ENCODE data around the gene MRPS6. TPM values are rescaled to one million over a fixed set of nuclear protein-coding genes. Genes with fewer than 3 reads are reported as not detected.

MRPS6 gene
- total and polyA plus RNA-seq, 2 of the 4 experiments (the other 2 are of a cell fraction), result 7.5 to 35.1 TPM

DNA sequence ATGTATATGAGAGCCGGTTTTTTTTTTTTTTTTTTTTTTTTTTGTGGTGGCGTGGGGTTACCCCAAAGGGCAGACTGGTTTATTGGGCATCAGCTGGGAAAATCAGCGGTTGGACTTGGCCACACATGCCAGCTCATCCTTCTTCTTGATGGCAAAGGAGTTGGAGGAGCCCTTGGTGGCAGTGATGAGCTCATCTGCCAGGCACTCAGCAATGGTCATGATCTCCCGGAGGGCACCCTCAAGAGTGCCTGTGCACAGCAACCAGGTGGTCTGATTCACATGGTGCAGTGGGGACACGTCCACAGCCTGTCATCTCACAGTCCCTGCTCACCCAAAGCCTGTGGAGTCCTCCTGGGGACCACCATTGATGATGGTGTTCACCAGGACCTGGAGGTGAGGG is 62.0 kb downstream of the MRPS6 start:
- no TSS peak for BruUV-seq (replicated peaks)
- H3K36me3 ChIP-seq (ENCODE audit: control insufficient read depth, insufficient read depth, low read length), result peaks cover 7% of the 10 kb centered on the region
- peaks cover 11% of the 10 kb centered on the region for H3K4me1 ChIP-seq (ENCODE audit: control insufficient read depth, insufficient read depth, low read length)
- H4K91ac ChIP-seq (ENCODE audit: insufficient read depth, low read depth, low read length), result no peak overlapping the region
- H3K18ac ChIP-seq (ENCODE audit: low read depth, low read length), result no peak overlapping the region
- DNase-seq (no peak), ATAC-seq (ENCODE audit: low read depth) (no peak)
- intact Hi-C loops (cut with micrococcal nuclease) (no loop called here), in situ Hi-C loops (cut with MboI; ENCODE audit: low sequenced_read_pairs) (no loop called here), dilution Hi-C loops (cut with HindIII; ENCODE audit: low sequenced_read_pairs, unreplicated experiment) (no loop called here)
- no peak overlapping the region for H3K9ac ChIP-seq (ENCODE audit: low read depth, low read length)
- no peaks in the 10 kb centered on the region for H3K9me3 ChIP-seq (ENCODE audit: control insufficient read depth, insufficient read depth, low read length)
- 100% methylated on average over 1 of the region's 5 CpGs; no CpG with 5 or more reads in 1 of the 2 experiments for WGBS, 2 experiments (ENCODE audit: extremely low coverage in 2 of 2, insufficient read length in 1 of 2)
- no peak overlapping the region for H2AK9ac ChIP-seq (replicated peaks; ENCODE audit: low read depth, low read length, poor library complexity)
- H3K4me3 ChIP-seq (ENCODE audit: insufficient read depth, low read depth, low read length), result no peak overlapping the region
- H3K4me2 ChIP-seq (ENCODE audit: low read depth, low read length), result no peak overlapping the region
- H3K9me1 ChIP-seq (ENCODE audit: insufficient read depth, low read length), result peaks cover 20% of the 10 kb centered on the region
- no peak overlapping the region for H3K56ac ChIP-seq (ENCODE audit: extremely low read depth, insufficient read depth, low read length)
- no peak overlapping the region for H2AK5ac ChIP-seq (ENCODE audit: low read depth, low read length)
- H4K8ac ChIP-seq (ENCODE audit: low read depth in 2 of 2, low read length in 2 of 2), result no peak overlapping the region
- CTCF ChIA-PET, result interaction anchor here (0.6 kb wide), 2 partner anchors 9 to 29 kb away, joined by 3 to 5 read pairs; no protein-coding TSS in a partner anchor
- H2BK120ac ChIP-seq (ENCODE audit: low read depth, low read length), result no peak overlapping the region
- H4K5ac ChIP-seq (ENCODE audit: low read depth, low read length), result no peak overlapping the region
- H2BK15ac ChIP-seq (ENCODE audit: low read depth, low read length), result no peak overlapping the region
- peaks cover 38 to 50% of the 10 kb centered on the region in 2 experiments for H3K79me1 ChIP-seq (ENCODE audit: low read depth in 1 of 2, low read length in 2 of 2)
- H2BK20ac ChIP-seq (ENCODE audit: low read depth, low read length), result no peak overlapping the region
- no peak overlapping the region for H3K4ac ChIP-seq (ENCODE audit: low read depth, low read length)
- H3K14ac ChIP-seq (replicated peaks; ENCODE audit: low read depth, low read length), result no peak overlapping the region
- H3K23ac ChIP-seq (ENCODE audit: low read depth, low read length), result no peak overlapping the region
- H3K27me3 ChIP-seq (ENCODE audit: control insufficient read depth, insufficient read depth, low read length), result no peaks in the 10 kb centered on the region
- no peaks in the 10 kb centered on the region for H4K20me1 ChIP-seq (ENCODE audit: insufficient read depth, low read length)
- H2BK5ac ChIP-seq (ENCODE audit: low read depth, low read length, poor library complexity, severe bottlenecking), result no peak overlapping the region
- H3K27ac ChIP-seq (ENCODE audit: insufficient read depth, low read length), result no peak overlapping the region
- H2AFZ ChIP-seq (replicated peaks; ENCODE audit: low read length, poor library complexity), result no peak overlapping the region
- POLR2A ChIA-PET (ENCODE audit: unreplicated experiment), result no interaction called here
- TF ChIP-seq MXI1 (IDR thresholded peaks at IDR 0.05; ENCODE audit: borderline replicate concordance, low read depth, low read length), result no peak
- no peak for TF ChIP-seq BHLHE40 (IDR thresholded peaks at IDR 0.05; ENCODE audit: low read depth, low read length)
- TF ChIP-seq, protein P1, sequence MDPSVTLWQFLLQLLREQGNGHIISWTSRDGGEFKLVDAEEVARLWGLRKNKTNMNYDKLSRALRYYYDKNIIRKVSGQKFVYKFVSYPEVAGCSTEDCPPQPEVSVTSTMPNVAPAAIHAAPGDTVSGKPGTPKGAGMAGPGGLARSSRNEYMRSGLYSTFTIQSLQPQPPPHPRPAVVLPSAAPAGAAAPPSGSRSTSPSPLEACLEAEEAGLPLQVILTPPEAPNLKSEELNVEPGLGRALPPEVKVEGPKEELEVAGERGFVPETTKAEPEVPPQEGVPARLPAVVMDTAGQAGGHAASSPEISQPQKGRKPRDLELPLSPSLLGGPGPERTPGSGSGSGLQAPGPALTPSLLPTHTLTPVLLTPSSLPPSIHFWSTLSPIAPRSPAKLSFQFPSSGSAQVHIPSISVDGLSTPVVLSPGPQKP (IDR thresholded peaks at IDR 0.05; ENCODE audit: borderline replicate concordance, low read depth, low read length), result no peak
- TF ChIP-seq, protein P2, sequence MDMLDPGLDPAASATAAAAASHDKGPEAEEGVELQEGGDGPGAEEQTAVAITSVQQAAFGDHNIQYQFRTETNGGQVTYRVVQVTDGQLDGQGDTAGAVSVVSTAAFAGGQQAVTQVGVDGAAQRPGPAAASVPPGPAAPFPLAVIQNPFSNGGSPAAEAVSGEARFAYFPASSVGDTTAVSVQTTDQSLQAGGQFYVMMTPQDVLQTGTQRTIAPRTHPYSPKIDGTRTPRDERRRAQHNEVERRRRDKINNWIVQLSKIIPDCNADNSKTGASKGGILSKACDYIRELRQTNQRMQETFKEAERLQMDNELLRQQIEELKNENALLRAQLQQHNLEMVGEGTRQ (IDR thresholded peaks at IDR 0.05; ENCODE audit: low read depth, low read length), result no peak
- no peak for TF ChIP-seq RCOR1 (IDR thresholded peaks at IDR 0.05; ENCODE audit: insufficient replicate concordance, low read length)
